ENCODE data around the gene CES2.

CES2 gene

GRCh38 chr16:66949472-66949871 lies 14.2 kb downstream of the CES2 start (continued):
- TF ChIP-seq ZNF518A (tag by site-specific recombination; conservative IDR thresholded peaks at IDR 0.05; ENCODE audit: low read depth) (no peak), ZNF18 (tag by site-specific recombination; IDR thresholded peaks at IDR 0.05) (no peak), GLIS1 (tag by site-specific recombination; IDR thresholded peaks at IDR 0.05) (no peak), KLF1 (tag by site-specific recombination; IDR thresholded peaks at IDR 0.05) (no peak), ZNF776 (tag by site-specific recombination; IDR thresholded peaks at IDR 0.05; ENCODE audit: borderline replicate concordance) (no peak), ZNF354C (tag by site-specific recombination; IDR thresholded peaks at IDR 0.05; ENCODE audit: borderline replicate concordance, low read depth) (no peak), IKZF3 (tag by site-specific recombination; IDR thresholded peaks at IDR 0.05) (no peak), ZBTB49 (tag by site-specific recombination; IDR thresholded peaks at IDR 0.05; ENCODE audit: low read depth) (no peak), ZNF843 (tag by site-specific recombination; IDR thresholded peaks at IDR 0.05) (no peak)

- H3K9me3 ChIP-seq (ENCODE audit: control insufficient read depth, insufficient read depth, low read depth, low read length): no peaks in the 10 kb centered on the region
- ChIA-PET POLR2A (no interaction called here), CTCF (interaction anchor here (0.9 to 2.7 kb wide), 3 partner anchors 11 to 82 kb away, joined by 3 to 9 read pairs (median 6); partner anchors contain the start of gene CES3)
- H3K27ac ChIP-seq (ENCODE audit: extremely low read depth, low read depth, low read length): no peak overlapping the region
- no peaks in the 10 kb centered on the region for H3K4me1 ChIP-seq (ENCODE audit: control insufficient read depth, insufficient read depth, low read length)
- H3K36me3 ChIP-seq (ENCODE audit: control insufficient read depth in 2 of 2, insufficient read depth in 1 of 2, low read length in 2 of 2): no peaks in the 10 kb centered on the region
- TF ChIP-seq ZNF768 (tag by site-specific recombination; IDR thresholded peaks at IDR 0.05) (0 out of 2 replicates have a peak, but pooled peaks have one; percentile 63), SP2 (tag by site-specific recombination; IDR thresholded peaks at IDR 0.05) (no peak)
- no peak overlapping the region for H3K4me3 ChIP-seq (ENCODE audit: low read depth, low read length)
Observed at GRCh38 chr16:66950437-66950836, 15.1 kb downstream of the CES2 start.

GRCh38 chr16:66950971-66951790 lies 15.9 kb downstream of the CES2 start:
- ChIA-PET CTCF (interaction anchor here (0.6 to 2.7 kb wide), 10 partner anchors 10 to 515 kb away, joined by 3 to 11 read pairs (median 5); partner anchors contain the start of gene CES3), POLR2A (no interaction called here)
- Histone ChIP-seq H3K9me3 (ENCODE audit: control insufficient read depth, insufficient read depth, low read depth, low read length) (no peaks in the 10 kb centered on the region), H3K4me1 (ENCODE audit: control insufficient read depth, insufficient read depth, low read length) (no peaks in the 10 kb centered on the region), H3K27ac (ENCODE audit: extremely low read depth, low read depth, low read length) (no peak overlapping the region), H3K4me3 (ENCODE audit: low read depth, low read length) (no peak overlapping the region), H3K36me3 (ENCODE audit: control insufficient read depth in 2 of 2, insufficient read depth in 1 of 2, low read length in 2 of 2) (no peaks in the 10 kb centered on the region)
- no peak for TF ChIP-seq HOXA7 (CRISPR knock-in tag; IDR thresholded peaks at IDR 0.05; ENCODE audit: borderline replicate concordance)
- peak; percentile 80 for TF ChIP-seq SETDB1 (IDR thresholded peaks at IDR 0.05; ENCODE audit: insufficient read length, low read length)
- TF ChIP-seq ZNF777 (tag by site-specific recombination; IDR thresholded peaks at IDR 0.05; ENCODE audit: borderline replicate concordance): no peak
- TF ChIP-seq ZNF354C (tag by site-specific recombination; IDR thresholded peaks at IDR 0.05; ENCODE audit: borderline replicate concordance, low read depth): no peak

All from HEK293 (cell line).